GM23248 (cell line): ENCODE data around the gene SND1. TPM values are rescaled to one million over a fixed set of nuclear protein-coding genes. Genes with fewer than 3 reads are reported as not detected.

Source experiments
- DNase-seq: peaks from one replicate; pipeline ENCODE4 v3.0.0-alpha.2; 2015
- H2AFZ ChIP-seq: fragments of 200-600 bp; sonication (generic); 2 replicates; pipeline ENCODE4 v1.6.1; 2016; ENCODE audit warnings: antibody characterized with exemption
- H3F3A ChIP-seq: fragments of 200-600 bp; sonication (generic); 2 replicates; pipeline ENCODE4 v1.6.1; 2016; ENCODE audit warnings: mild to moderate bottlenecking, antibody characterized with exemption, mixed run types; ENCODE audit not compliant: insufficient read depth
- H3K27ac ChIP-seq: fragments of 200-600 bp; sonication (generic); 2 replicates; pipeline ENCODE4 v1.5.1; 2016; ENCODE audit warnings: mild to moderate bottlenecking
- H3K27me3 ChIP-seq: fragments of 200-600 bp; sonication (generic); replicated peaks from 2 replicates; pipeline ENCODE4 v1.6.1; 2016; ENCODE audit warnings: mild to moderate bottlenecking; ENCODE audit not compliant: insufficient read depth
- H3K36me3 ChIP-seq: fragments of 200-600 bp; sonication (generic); 2 replicates; pipeline ENCODE4 v1.6.1; 2016; ENCODE audit warnings: low read depth, mild to moderate bottlenecking
- H3K4me1 ChIP-seq: fragments of 200-600 bp; sonication (generic); 2 replicates; pipeline ENCODE4 v1.6.1; 2016; ENCODE audit warnings: mild to moderate bottlenecking; ENCODE audit not compliant: insufficient read depth
- H3K4me2 ChIP-seq: fragments of 200-600 bp; sonication (generic); one replicate; pipeline ENCODE4 v1.6.1; 2016; ENCODE audit warnings: mild to moderate bottlenecking; ENCODE audit not compliant: unreplicated experiment
- H3K4me3 ChIP-seq: fragments of 200-600 bp; sonication (generic); 2 replicates; pipeline ENCODE4 v1.5.1; 2016; ENCODE audit warnings: mild to moderate bottlenecking
- H3K79me2 ChIP-seq: fragments of 200-600 bp; sonication (generic); 2 replicates; pipeline ENCODE4 v1.6.1; 2016; ENCODE audit warnings: mild to moderate bottlenecking; ENCODE audit not compliant: insufficient read depth
- H3K9ac ChIP-seq: fragments of 200-600 bp; sonication (generic); 2 replicates; pipeline ENCODE4 v1.6.1; 2016; ENCODE audit warnings: mild to moderate bottlenecking
- H3K9me2 ChIP-seq: fragments of 200-600 bp; sonication (generic); 2 replicates; pipeline ENCODE4 v1.6.1; 2016; ENCODE audit warnings: mixed run types, mild to moderate bottlenecking, moderate library complexity; ENCODE audit not compliant: insufficient read depth
- H3K9me3 ChIP-seq: fragments of 200-600 bp; sonication (generic); one replicate; pipeline ENCODE4 v1.6.1; 2017; ENCODE audit warnings: low read depth
- H4K20me1 ChIP-seq: fragments of 200-600 bp; sonication (generic); 2 replicates; pipeline ENCODE4 v1.6.0; 2016; ENCODE audit not compliant: insufficient read depth
- EZH2 ChIP-seq: fragments of 200-600 bp; sonication (generic); IDR thresholded peaks from 2 replicates; pipeline ENCODE4 v1.6.1; 2018; ENCODE audit warnings: antibody characterized with exemption, mild to moderate bottlenecking; ENCODE audit not compliant: insufficient read depth, poor library complexity, severe bottlenecking
- EZH2phosphoT487 ChIP-seq: fragments of 200-600 bp; sonication (generic); IDR thresholded peaks from 2 replicates; pipeline ENCODE4 v1.6.1; 2018; ENCODE audit warnings: antibody characterized with exemption, moderate library complexity, mild to moderate bottlenecking, low read depth; ENCODE audit not compliant: insufficient read depth
- WGBS, 2 experiments: methylation state at CpG; one replicate each; pipeline ENCODE4 v1.1.6; 2015 to 2017; ENCODE audit warnings: low lambda C conversion rate in 2 of 2, low coverage in 1 of 2; ENCODE audit errors: missing lambda C conversion rate in 2 of 2; 5-methylcytosine and 5-hydroxymethylcytosine counted together
- in situ Hi-C: fragments of 300-500 bp; cut with MboI; formaldehyde crosslinking; loops from 2 replicates; pipeline ENCODE4 v1.15.0; 2020
- polyA plus RNA-seq: library from polyadenylated mRNA; unstranded; fragments of >200 nt; fragmentation: Nextera tagmentation; extraction: Ambion mirVana; gene quantifications from 2 replicates; pipeline ENCODE4 v1.2.1, GENCODE V29; 2016
- total RNA-seq: library from RNA; depleted of rRNA; stranded (reverse); fragments of >200 nt; shearing (Covaris generic); gene quantifications from 2 replicates; pipeline ENCODE4 v1.2.3, GENCODE V29; 2014

Gene SND1
- total and polyA plus RNA-seq, 2 experiments from 2014 or later: 128 to 184 TPM

DNA sequence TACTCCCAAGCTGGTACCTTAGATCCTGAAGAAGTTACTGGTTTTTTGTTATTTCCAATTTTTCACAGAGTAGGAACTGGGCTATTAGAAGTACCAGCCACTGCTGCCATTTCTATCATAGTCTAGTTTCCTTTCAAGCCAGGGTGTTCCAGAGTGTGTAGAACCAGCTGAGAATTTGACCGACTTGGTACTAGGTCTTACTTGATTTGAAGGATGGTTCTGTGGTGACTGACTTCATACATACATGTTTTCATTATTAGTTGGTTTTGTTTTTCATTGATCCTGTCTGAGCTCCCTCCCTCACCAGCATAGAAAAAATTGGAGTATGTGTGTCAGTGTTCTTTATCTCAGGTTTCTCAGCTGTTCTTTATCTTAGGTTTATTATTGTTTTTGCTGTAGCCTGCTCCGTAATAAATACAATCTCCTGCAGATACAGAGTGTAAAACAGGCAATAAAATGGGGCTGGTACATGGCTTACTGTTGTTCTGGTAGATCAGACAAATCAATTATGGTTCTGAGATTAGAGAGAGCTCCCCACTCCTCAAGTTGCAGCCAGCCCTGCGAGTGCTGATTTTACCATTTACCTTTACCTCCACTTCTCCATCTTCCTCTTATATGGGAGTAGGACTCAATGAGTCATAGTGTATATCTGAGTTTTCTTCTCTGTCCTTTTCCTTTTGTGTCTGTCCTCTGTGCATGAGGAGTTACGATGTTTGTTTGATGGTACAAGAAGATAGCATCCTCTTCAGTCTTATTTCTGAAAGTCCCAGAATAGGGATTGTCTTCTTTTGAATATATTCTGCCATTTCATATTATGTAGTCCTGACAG, 256.6 kb downstream of the SND1 start:
- Histone ChIP-seq H3K36me3 (0 out of 2 replicates have a peak, but pooled peaks cover 3% of the 10 kb centered on the region), H3K9ac (no peak overlapping the region), H4K20me1 (no peaks in the 10 kb centered on the region; the same call in 1 of the 2 replicates), H3K4me3 (no peak overlapping the region), H3K9me2 (no peaks in the 10 kb centered on the region), H3K27ac (no peak overlapping the region), H3K79me2 (peaks cover 86% of the 10 kb centered on the region), H2AFZ (no peak overlapping the region), H3K4me1 (peaks cover 25% of the 10 kb centered on the region), H3F3A (peaks cover 31% of the 10 kb centered on the region; the same call in 1 of the 2 replicates), H3K27me3 (no peaks in the 10 kb centered on the region), H3K4me2 (no peak overlapping the region), H3K9me3 (no peaks in the 10 kb centered on the region)
- 97 to 98% methylated on average over 4 of the region's 4 CpGs for WGBS, 2 experiments
- TF ChIP-seq EZH2phosphoT487: no peak
- no peak for TF ChIP-seq EZH2
- DNase-seq: no peak
- in situ Hi-C loops: no loop called here

DNA sequence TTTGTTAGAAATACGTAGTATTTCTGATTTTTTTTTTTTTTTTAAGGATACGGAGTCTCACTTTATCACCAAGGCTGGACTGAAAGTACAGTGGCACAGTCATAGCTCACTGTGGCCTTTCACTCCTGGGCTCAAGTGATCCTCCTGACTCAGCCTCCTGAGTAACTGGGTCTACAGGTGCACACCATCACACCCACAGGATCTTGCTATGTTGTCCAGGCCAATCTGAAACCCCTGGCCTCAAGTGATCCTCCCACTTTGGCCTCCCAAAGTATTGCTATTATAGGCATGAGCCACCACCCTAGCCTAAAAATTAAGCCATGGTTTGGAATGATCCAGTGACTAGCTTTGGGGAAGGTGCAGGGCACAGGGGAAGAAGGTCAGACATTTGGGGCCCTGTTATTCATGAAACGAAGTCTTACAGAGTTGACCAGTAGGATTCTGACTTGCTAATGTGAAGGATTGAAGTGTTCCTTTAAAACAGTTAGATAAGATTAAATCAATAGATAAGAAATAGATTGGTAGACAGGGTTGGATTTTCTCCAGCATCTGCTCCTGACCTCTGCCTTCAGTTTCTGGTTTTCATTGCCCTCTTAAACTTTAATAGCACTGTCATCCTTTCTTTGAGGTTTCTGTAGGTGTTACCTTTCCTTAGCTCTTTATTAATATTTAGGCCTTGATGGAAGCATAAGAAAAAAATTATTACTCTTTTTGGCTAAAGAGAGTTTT, 257.6 kb downstream of the SND1 start:
- H3K79me2 ChIP-seq: peaks cover 86% of the 10 kb centered on the region
- TF ChIP-seq EZH2: no peak
- no peak for TF ChIP-seq EZH2phosphoT487
- no peak for DNase-seq
- H3F3A ChIP-seq: peaks cover 28% of the 10 kb centered on the region; the same call in 1 of the 2 replicates
- H3K4me1 ChIP-seq: peaks cover 18% of the 10 kb centered on the region
- H3K27me3 ChIP-seq: no peaks in the 10 kb centered on the region
- H3K4me2 ChIP-seq: no peak overlapping the region
- H3K27ac ChIP-seq: no peak overlapping the region
- no peaks in the 10 kb centered on the region; the same call in 1 of the 2 replicates for H4K20me1 ChIP-seq
- 0 out of 2 replicates have a peak, but pooled peaks cover 3% of the 10 kb centered on the region for H3K36me3 ChIP-seq
- no peak overlapping the region for H3K9ac ChIP-seq
- H3K9me2 ChIP-seq: no peaks in the 10 kb centered on the region
- H2AFZ ChIP-seq: no peak overlapping the region
- no peak overlapping the region for H3K4me3 ChIP-seq
- 89 to 90% methylated on average over 3 of the region's 3 CpGs for whole genome bisulfite sequencing, 2 experiments
- in situ Hi-C loops: no loop called here
- H3K9me3 ChIP-seq: no peaks in the 10 kb centered on the region

DNA sequence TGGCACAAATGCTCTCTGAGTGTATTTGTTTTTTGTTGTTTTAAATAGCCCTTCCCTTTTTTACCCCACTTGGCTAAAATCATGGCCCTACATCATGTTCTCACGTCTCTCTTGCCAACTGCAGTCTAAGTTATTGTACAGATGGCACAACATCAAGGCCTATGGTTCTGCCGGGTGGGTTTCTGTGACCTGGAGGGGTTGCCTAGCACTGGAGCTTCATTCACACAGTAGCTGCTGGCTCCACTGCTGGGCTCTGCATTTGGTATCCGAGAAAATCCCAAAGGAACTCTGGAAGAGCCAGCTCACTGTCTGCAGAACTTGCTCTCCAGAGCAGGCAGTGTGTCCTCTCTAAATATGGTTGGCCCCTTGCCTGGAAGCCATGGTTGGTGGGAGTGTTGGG, 258.7 kb downstream of the SND1 start:
- DNase-seq: no peak
- in situ Hi-C loops: no loop called here
- H3K9ac ChIP-seq: no peak overlapping the region
- no peak overlapping the region for H3K4me3 ChIP-seq
- no peak overlapping the region for H3K27ac ChIP-seq
- H3K79me2 ChIP-seq: peaks cover 90% of the 10 kb centered on the region
- no peaks in the 10 kb centered on the region for H3K27me3 ChIP-seq
- H3K9me2 ChIP-seq: no peaks in the 10 kb centered on the region
- peaks cover 7% of the 10 kb centered on the region for H3K4me1 ChIP-seq
- peaks cover 18% of the 10 kb centered on the region; the same call in 1 of the 2 replicates for H3F3A ChIP-seq
- no peak for TF ChIP-seq EZH2
- no peak for TF ChIP-seq EZH2phosphoT487
- no peaks in the 10 kb centered on the region for H3K36me3 ChIP-seq
- H4K20me1 ChIP-seq: no peaks in the 10 kb centered on the region; the same call in 1 of the 2 replicates
- WGBS, 2 experiments: 23 to 25% methylated on average over 3 of the region's 3 CpGs
- no peaks in the 10 kb centered on the region for H3K9me3 ChIP-seq
- no peak overlapping the region for H3K4me2 ChIP-seq
- H2AFZ ChIP-seq: no peak overlapping the region

DNA sequence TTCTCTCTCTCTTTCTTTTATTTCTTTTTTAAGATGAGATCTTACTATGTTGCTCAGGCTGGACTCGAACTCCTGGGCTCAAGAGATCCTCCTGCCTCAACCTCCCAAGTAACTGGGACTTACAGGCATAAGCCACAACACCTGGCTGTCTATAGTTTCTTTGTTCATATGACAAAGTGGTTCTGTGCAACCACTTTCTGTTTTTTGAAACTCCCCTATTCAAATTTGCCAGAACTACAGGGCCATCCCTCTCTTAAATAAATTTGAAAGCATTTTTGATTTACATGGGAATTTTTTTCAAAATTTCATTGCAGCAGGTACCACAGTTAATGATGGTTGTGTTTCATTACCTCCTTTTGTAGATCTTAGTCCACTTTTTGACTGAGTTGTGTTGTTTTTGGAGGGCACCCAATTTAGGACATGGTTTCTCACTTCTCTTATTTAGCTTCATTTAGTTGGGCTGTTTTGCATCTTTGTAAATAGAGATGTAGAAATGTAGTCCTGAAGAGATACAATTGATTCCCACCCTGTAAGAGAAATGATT, 260.0 kb downstream of the SND1 start:
- H4K20me1 ChIP-seq: no peaks in the 10 kb centered on the region; the same call in 1 of the 2 replicates
- H2AFZ ChIP-seq: no peak overlapping the region
- H3F3A ChIP-seq: peaks cover 8% of the 10 kb centered on the region; the same call in 1 of the 2 replicates
- no peak overlapping the region for H3K4me2 ChIP-seq
- no peaks in the 10 kb centered on the region for H3K36me3 ChIP-seq
- no peak overlapping the region for H3K27ac ChIP-seq
- DNase-seq: no peak
- no peaks in the 10 kb centered on the region for H3K9me2 ChIP-seq
- H3K4me1 ChIP-seq: no peaks in the 10 kb centered on the region
- in situ Hi-C loops: no loop called here
- H3K79me2 ChIP-seq: peaks cover 99% of the 10 kb centered on the region
- no peaks in the 10 kb centered on the region for H3K27me3 ChIP-seq
- WGBS, 2 experiments: 88 to 95% methylated on average over 1 of the region's 1 CpG
- no peaks in the 10 kb centered on the region for H3K9me3 ChIP-seq
- H3K4me3 ChIP-seq: no peak overlapping the region
- no peak for TF ChIP-seq EZH2phosphoT487
- TF ChIP-seq EZH2: no peak
- no peak overlapping the region for H3K9ac ChIP-seq
